C4-2B (cell line): ENCODE data around the gene ACTL7B.

Source experiments
- H3K27ac ChIP-seq: fragments of 450-650 bp; 2 replicates; pipeline ENCODE4 v1.5.1; 2017
- ZFX ChIP-seq: fragments of 450-650 bp; IDR thresholded peaks from 2 replicates; pipeline ENCODE4 v1.6.1; 2017
- TF ChIP-seq, protein P1 (sequence below): fragments of 450-650 bp; conservative IDR thresholded peaks from 2 replicates; pipeline ENCODE4 v1.5.1; 2017; ENCODE audit warnings: mild to moderate bottlenecking

Gene ACTL7B

GRCh38 chr9:108823829-108824228, 32.0 kb downstream of the ACTL7B start:
- H3K27ac ChIP-seq = no peak overlapping the region
- TF ChIP-seq ZFX = no peak
- TF ChIP-seq, protein P1, sequence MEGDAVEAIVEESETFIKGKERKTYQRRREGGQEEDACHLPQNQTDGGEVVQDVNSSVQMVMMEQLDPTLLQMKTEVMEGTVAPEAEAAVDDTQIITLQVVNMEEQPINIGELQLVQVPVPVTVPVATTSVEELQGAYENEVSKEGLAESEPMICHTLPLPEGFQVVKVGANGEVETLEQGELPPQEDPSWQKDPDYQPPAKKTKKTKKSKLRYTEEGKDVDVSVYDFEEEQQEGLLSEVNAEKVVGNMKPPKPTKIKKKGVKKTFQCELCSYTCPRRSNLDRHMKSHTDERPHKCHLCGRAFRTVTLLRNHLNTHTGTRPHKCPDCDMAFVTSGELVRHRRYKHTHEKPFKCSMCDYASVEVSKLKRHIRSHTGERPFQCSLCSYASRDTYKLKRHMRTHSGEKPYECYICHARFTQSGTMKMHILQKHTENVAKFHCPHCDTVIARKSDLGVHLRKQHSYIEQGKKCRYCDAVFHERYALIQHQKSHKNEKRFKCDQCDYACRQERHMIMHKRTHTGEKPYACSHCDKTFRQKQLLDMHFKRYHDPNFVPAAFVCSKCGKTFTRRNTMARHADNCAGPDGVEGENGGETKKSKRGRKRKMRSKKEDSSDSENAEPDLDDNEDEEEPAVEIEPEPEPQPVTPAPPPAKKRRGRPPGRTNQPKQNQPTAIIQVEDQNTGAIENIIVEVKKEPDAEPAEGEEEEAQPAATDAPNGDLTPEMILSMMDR = no peak

GRCh38 chr9:108816037-108816436, 39.7 kb downstream of the ACTL7B start:
- TF ChIP-seq, protein P1 = no peak
- TF ChIP-seq ZFX = no peak
- H3K27ac ChIP-seq = no peak overlapping the region

DNA sequence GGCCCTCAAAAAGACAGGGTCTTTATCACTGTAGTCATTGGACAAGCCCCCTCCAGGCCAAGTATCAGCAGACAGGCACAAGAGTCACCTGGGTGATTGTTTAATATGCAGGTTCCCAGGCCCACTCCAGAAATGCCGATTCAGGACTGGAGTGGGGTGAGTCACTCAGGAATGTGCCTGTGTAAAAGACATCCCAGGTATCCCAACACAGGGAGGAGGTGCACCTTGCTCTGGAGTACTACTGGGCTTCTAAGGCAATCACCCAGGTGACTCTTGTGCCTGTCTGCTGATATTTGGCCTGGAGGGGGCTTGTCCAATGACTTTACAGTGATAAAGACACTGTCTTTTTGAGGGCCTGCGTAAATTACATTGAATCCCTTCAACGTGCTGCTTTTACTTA, 40.6 kb downstream of the ACTL7B start:
- TF ChIP-seq, protein P1 = no peak
- no peak for TF ChIP-seq ZFX
- H3K27ac ChIP-seq = no peak overlapping the region

GRCh38 chr9:108813951-108814601, 41.7 kb downstream of the ACTL7B start:
- H3K27ac ChIP-seq = no peak overlapping the region
- TF ChIP-seq ZFX = no peak
- TF ChIP-seq, protein P1 = peak; percentile 63

DNA sequence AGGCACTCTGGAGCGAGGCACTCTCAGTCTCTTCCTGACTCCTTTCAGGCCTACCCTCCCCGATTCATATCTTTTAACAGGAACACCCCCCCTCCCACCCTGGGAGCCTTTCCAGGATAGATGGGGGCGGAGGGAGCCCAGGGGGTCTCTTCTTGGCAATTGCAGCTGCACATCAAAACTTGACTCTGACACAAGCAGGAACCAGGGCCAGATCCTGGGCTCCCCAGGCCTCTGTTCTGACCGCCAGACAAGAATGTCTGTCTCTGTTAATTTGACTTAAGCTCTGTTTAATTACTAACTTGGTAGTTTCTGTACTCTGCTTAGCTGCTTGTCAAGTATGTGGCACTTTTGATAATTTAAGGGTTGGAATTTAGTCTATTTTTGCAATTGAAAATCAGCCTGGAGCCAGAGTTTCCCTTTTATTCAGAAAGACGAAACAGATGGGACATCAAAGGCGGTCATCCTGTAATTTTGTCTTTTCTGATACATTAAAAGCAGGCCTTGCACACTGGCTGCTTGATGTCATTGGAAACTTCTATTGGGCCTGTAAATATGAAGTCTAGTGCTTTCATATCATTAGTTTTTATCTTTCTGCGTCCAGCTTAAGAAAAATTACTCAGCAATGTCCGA, 43.3 kb downstream of the ACTL7B start:
- H3K27ac ChIP-seq = no peak overlapping the region
- TF ChIP-seq, protein P1 = no peak
- TF ChIP-seq ZFX = no peak

DNA sequence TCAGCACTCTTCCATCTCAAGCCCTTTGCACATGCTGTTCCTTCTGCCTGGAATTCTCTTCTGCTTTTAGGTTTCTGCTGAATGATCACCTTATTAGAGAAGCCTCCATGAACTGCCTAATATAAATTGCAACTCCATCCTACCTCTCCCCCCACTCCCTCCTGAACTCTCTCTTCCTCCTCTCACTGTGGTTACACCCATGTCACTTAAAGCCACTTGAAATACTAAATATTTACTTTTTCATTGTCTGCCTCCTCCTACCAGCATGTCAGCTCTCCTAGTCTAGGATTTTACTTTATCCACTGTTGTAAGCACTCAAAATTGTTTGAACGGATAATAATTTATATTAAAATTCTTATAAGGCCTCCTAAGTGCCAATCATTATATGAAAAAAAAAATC, 43.8 kb downstream of the ACTL7B start:
- no peak for TF ChIP-seq ZFX
- TF ChIP-seq, protein P1 = no peak
- H3K27ac ChIP-seq = no peak overlapping the region

GRCh38 chr9:108809269-108809668, 46.5 kb downstream of the ACTL7B start:
- TF ChIP-seq, protein P1 = no peak
- no peak for TF ChIP-seq ZFX
- no peak overlapping the region for H3K27ac ChIP-seq
